NCI-H526 treated with DMSO at 0.1 percent for 48 hours (cell line): ENCODE data around the gene PSME2.

ENCODE experiments used
- DNase-seq: peaks from one replicate; lab custom pipeline; 2025; lab: John Stamatoyannopoulos, UW

The PSME2 gene

GRCh38 chr14:24151404-24152080 lies 5.1 kb upstream of the PSME2 start:
- no peak for DNase-seq

GRCh38 chr14:24150993-24151392 lies 4.6 kb upstream of the PSME2 start:
- DNase-seq, result no peak

- no peak for DNase-seq
Measured at GRCh38 chr14:24150567-24150966, 4.2 kb upstream of the PSME2 start.

- DNase-seq, result no peak
Measured at GRCh38 chr14:24150061-24150460, 3.7 kb upstream of the PSME2 start.

- no peak for DNase-seq
Measured at GRCh38 chr14:24149302-24149969, 3.0 kb upstream of the PSME2 start.

- DNase-seq, result no peak
Measured at GRCh38 chr14:24147761-24148428, 1.5 kb upstream of the PSME2 start.

- peak; percentile 97 for DNase-seq
Measured at GRCh38 chr14:24146978-24147760, 759 bp upstream of the PSME2 start, which contains the start of gene RNF31. TSS of gene RNF31 (plus strand) at chr14:24147498. CDS start at chr14:24147699, 201 bp downstream.

- no peak for DNase-seq
Measured at GRCh38 chr14:24145690-24146452, 539 bp downstream of the PSME2 start.

GRCh38 chr14:24145219-24145618 lies 1.2 kb downstream of the PSME2 start:
- DNase-seq, result no peak

GRCh38 chr14:24144451-24144850 lies 2.0 kb downstream of the PSME2 start:
- DNase-seq, result no peak

GRCh38 chr14:24143511-24143910 lies 2.9 kb downstream of the PSME2 start:
- DNase-seq, result no peak

- peak; percentile 99 for DNase-seq
Measured at GRCh38 chr14:24141097-24141880, 5.1 kb downstream of the PSME2 start, which contains the start of gene EMC9. TSS of gene EMC9 (minus strand) at chr14:24141591. CDS start at chr14:24141304, 287 bp downstream.

GRCh38 chr14:24139272-24139934 lies 7.0 kb downstream of the PSME2 start:
- no peak for DNase-seq

GRCh38 chr14:24138396-24139271 lies 7.8 kb downstream of the PSME2 start:
- DNase-seq, result no peak

- DNase-seq, result no peak
Measured at GRCh38 chr14:24137529-24138395, 8.6 kb downstream of the PSME2 start.

GRCh38 chr14:24136684-24137528 lies 9.5 kb downstream of the PSME2 start:
- no peak for DNase-seq
